Mucosa of descending colon (tissue), 3 donors: Measurements from ENCODE around the gene TGFBI. TPM values are rescaled to one million over a fixed set of nuclear protein-coding genes. Genes with fewer than 3 reads are reported as not detected.

Experiments
- ATAC-seq: fragments of 200-7000 bp; cut with Tn5 transposase; one replicate; pipeline ENCODE4 v1.9.1; 2020; ENCODE audit warnings: mild to moderate bottlenecking, moderate library complexity
- DNase-seq, 3 donors: peaks; one replicate each; pipeline ENCODE4 v3.0.0-alpha.2; 2020
- H3K36me3 ChIP-seq: fragments of 200-600 bp; one replicate; pipeline ENCODE4 v1.8.0; 2021; ENCODE audit warnings: low read depth, mild to moderate bottlenecking
- H3K4me1 ChIP-seq: fragments of 200-600 bp; one replicate; pipeline ENCODE4 v1.8.0; 2021; ENCODE audit warnings: low read depth, mild to moderate bottlenecking
- H3K4me3 ChIP-seq: fragments of 200-600 bp; one replicate; pipeline ENCODE4 v1.8.0; 2021; ENCODE audit warnings: mild to moderate bottlenecking
- H3K9me3 ChIP-seq: fragments of 200-600 bp; one replicate; pipeline ENCODE4 v1.8.0; 2021; ENCODE audit warnings: mild to moderate bottlenecking
- intact Hi-C, 2 donors: fragments of 100-400 bp; cut with DNase I in 1 of 2; cut with micrococcal nuclease in 1 of 2; formaldehyde crosslinking; loops; one replicate each; pipeline versions ENCODE4 v1.11.0 to v1.11.1; 2022; cut with DNase I, micrococcal nuclease
- total RNA-seq, 3 donors: library from RNA; stranded (reverse); fragmentation: NEBNext Ultra II Directional in 2 of 3; extraction: Animal tissue kit (Norgen Biotek cat#: 25700) in 2 of 3; gene quantifications; one replicate each; pipeline versions ENCODE4 v1.2.1 to v1.2.4, GENCODE V29; 2021 to 2023
- TF ChIP-seq, protein P1 (sequence below): fragments of 200-600 bp; IDR thresholded peaks from one replicate; pipeline ENCODE4 v1.8.0; 2022; ENCODE audit warnings: antibody characterized with exemption, mild to moderate bottlenecking
- donor health status: DM: no; HTN: no; CAD: no; lungs with moderate emphysema.
- donor health status: DM: no; HTN: no; CAD: no.
- donor health status: DM: no; HTN: yes; CAD: no.

The TGFBI gene
- total RNA-seq, 3 donors from 2014 or later, result 26.8 to 77.1 (median 47.0) TPM

DNA sequence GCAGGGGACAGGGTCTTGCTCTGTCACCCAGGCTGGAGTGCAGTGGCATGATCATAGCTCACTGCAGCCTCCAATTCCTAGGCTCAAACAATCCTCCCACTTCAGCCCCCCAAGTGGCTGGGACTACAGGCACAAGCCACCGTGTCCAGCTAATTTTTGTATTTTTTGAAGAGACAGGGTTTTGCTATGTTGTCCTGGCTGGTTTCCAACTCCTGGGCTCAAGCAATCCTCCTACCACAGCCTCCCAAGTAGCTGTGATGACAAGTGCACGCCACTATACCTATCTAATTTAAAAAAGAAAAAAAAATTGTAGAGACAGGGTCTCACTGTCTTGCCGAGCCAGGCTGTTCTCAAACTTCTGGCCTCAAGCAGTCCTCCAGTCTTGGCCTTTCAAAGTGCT, 42.4 kb upstream of the TGFBI start:
- no peaks in the 10 kb centered on the region for H3K36me3 ChIP-seq
- TF ChIP-seq, protein P1, sequence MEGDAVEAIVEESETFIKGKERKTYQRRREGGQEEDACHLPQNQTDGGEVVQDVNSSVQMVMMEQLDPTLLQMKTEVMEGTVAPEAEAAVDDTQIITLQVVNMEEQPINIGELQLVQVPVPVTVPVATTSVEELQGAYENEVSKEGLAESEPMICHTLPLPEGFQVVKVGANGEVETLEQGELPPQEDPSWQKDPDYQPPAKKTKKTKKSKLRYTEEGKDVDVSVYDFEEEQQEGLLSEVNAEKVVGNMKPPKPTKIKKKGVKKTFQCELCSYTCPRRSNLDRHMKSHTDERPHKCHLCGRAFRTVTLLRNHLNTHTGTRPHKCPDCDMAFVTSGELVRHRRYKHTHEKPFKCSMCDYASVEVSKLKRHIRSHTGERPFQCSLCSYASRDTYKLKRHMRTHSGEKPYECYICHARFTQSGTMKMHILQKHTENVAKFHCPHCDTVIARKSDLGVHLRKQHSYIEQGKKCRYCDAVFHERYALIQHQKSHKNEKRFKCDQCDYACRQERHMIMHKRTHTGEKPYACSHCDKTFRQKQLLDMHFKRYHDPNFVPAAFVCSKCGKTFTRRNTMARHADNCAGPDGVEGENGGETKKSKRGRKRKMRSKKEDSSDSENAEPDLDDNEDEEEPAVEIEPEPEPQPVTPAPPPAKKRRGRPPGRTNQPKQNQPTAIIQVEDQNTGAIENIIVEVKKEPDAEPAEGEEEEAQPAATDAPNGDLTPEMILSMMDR, result no peak
- no peaks in the 10 kb centered on the region for H3K4me1 ChIP-seq
- intact Hi-C loops, result no loop called here
- DNase-seq (no peak), ATAC-seq (no peak)
- H3K9me3 ChIP-seq, result no peaks in the 10 kb centered on the region
- no peak overlapping the region for H3K4me3 ChIP-seq

DNA sequence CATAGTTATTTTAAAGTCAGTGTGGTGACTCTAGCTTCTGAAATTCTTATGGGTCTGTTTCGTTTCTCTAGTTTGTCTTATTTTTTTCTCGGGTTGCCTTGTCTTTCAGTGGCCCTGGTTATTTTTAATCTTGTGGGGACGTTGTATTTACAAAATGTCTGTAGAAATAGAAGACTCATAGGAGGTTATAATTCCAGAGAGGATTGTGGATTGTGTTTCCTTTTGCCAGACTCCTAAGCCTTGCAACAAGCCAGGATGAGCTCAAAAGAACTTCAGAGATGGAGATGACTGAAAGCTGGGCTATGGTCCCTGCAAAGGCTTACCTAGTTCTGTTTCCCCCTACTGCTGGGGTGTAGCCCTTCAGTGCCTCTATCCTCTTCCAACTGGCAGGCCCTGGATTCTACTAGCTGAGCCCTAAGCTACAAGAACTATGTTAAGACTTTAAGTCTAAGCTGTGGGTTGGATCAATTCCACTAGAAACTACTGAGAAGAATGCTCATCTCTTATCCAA, 41.8 kb upstream of the TGFBI start:
- no peaks in the 10 kb centered on the region for H3K4me1 ChIP-seq
- DNase-seq (no peak), ATAC-seq (no peak)
- intact Hi-C loops, result no loop called here
- H3K9me3 ChIP-seq, result no peaks in the 10 kb centered on the region
- no peak overlapping the region for H3K4me3 ChIP-seq
- TF ChIP-seq, protein P1, result no peak
- H3K36me3 ChIP-seq, result no peaks in the 10 kb centered on the region

DNA sequence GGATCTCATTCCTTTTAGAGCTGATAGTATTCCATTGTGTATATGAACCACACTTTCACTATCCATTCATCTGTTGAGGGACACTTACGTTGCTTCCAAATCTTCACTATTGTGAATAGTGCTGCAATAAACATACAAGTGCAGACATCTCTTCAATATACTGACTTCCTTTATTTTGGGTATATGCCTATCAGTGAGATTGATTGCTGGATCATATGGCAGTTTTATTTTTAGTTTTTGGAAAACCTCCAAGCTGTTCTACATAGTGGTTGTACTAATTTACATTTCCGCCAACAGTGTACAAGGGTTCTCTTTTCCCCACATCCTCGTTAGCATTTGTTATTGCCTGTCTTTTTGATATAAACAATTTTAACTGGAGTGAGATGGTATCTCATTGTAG, 40.2 kb upstream of the TGFBI start:
- DNase-seq, result no peak
- Histone ChIP-seq H3K9me3 (no peaks in the 10 kb centered on the region), H3K4me1 (no peaks in the 10 kb centered on the region), H3K36me3 (no peaks in the 10 kb centered on the region), H3K4me3 (no peak overlapping the region)
- no peak for ATAC-seq
- intact Hi-C loops, result no loop called here
- TF ChIP-seq, protein P1, result no peak

DNA sequence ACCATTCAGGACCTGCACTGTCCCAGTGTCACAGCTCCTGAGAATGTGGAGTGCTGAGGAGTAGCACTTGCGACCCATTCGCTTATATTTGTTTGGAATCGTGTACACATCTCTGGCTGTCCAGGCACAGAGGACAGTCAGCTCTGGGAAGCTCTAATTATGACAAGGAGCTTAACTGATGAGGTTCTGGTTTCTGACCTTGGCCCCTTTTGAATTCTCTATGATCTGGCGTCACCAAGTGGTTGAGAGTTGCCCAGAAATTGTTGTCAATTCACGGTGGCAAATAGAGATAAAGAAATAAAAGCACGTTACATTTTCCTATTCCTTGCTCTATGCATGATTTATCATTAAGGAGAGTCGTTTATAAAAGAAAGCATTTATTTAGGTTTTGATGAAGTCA, 39.1 kb upstream of the TGFBI start:
- H3K4me1 ChIP-seq, result no peaks in the 10 kb centered on the region

DNA sequence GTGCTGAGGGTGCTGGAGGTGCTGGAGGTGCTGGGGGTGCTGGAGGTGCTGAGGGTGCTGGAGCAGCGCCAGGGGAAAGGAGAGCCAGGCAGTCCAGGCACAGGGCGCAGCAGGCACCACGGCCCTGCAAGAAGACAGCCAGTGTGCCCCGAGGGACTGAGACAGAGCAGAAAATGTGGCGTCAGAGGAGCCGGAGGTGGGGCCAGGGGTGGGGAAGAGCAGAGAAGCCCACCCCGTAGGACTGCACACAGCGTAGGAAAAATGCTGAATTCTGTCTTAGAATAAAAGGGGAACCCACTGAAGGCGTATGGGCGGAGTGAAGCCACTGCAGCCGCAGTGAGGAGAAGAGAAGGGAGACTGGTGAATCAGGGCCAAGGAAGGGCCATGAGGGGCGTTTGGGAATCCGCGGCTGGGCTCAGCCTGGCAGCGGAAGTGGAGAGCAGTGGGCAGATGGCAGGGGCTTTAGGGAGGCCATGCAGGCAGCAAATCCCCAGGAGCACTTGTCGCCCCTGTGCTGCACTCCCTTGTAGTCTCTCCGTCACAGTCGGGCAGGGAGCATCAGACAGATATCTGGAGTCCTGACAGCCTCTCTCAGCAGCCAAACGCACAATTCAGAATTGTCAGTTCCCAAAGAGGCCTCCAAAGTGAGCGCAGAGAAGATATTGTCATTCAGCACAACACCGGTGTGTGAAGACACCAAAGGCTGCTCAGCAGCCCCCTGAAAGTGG, 38.1 kb upstream of the TGFBI start:
- DNase-seq (no peak), ATAC-seq (peak; percentile 14)
- TF ChIP-seq, protein P1, result no peak
- Histone ChIP-seq H3K4me1 (no peaks in the 10 kb centered on the region), H3K4me3 (no peak overlapping the region), H3K9me3 (no peaks in the 10 kb centered on the region), H3K36me3 (no peaks in the 10 kb centered on the region)
- intact Hi-C loops, result no loop called here

More for the DNA sequence above, 39.1 kb upstream of the TGFBI start:
- Histone ChIP-seq H3K36me3 (no peaks in the 10 kb centered on the region), H3K4me3 (no peak overlapping the region), H3K9me3 (no peaks in the 10 kb centered on the region)
- ATAC-seq, result no peak
- DNase-seq, result no peak
- intact Hi-C loops, result no loop called here
- TF ChIP-seq, protein P1, result no peak
